ENCODE measurements around the gene CFAP251.

The CFAP251 gene

DNA sequence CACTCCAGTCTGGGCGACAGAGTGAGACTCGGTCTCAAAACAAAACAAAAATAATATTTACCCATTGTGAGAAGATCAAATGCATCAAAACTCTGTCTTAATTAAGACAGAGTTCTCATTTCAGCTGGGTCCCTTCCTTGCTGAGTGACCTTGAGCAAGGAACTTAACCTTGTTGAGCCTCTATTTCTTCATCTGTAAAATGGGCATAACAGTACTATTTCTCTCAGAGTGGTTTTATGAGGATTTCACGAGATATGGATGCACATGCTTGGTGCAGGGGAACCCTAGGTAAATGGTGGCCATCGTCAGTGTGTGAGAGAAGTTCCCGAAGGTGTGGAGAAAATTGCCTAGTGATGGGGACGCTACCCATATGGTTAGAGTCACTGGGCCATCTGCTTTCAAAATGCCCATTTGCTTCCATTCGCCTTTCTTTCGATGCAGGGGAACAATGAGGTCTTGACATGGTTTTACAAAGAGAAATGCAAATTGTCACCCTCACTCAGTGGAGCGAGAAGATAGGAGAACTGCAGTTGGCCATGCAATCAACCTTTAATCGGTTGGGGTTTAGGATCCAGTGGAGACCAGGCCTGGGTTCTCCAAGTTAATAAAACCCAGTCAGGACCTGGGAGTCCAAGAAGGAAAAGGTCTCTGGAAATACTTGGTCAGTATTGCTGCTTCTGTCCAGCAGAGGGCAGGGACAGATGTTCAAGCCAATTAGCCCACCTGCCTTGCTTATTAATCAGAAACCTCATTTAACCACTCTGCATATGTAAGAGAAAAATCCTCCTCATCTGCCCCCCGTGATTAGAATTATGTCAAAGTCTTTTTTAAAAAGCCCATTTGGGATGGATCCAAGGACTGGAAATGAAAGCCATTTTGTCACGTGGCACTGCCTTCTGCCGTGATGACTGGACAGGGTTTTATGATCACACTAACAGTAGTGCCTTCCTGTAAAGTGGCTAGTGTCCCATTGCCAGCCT is 37.2 kb downstream of the CFAP251 start:
- H3K36me3 ChIP-seq (ENCODE audit: control insufficient read depth, insufficient read depth, low read length), result no peaks in the 10 kb centered on the region
- no peaks in the 10 kb centered on the region for H3K4me1 ChIP-seq (ENCODE audit: control insufficient read depth, insufficient read depth, low read length)
- no peak overlapping the region for H3K27ac ChIP-seq (ENCODE audit: low read depth, low read length)
- no peaks in the 10 kb centered on the region for H3K27me3 ChIP-seq (ENCODE audit: control insufficient read depth, insufficient read depth, low read length)
- no peak overlapping the region for H3K9ac ChIP-seq (ENCODE audit: low read length)
- no peak overlapping the region for H3K4me3 ChIP-seq (ENCODE audit: low read length)

DNA sequence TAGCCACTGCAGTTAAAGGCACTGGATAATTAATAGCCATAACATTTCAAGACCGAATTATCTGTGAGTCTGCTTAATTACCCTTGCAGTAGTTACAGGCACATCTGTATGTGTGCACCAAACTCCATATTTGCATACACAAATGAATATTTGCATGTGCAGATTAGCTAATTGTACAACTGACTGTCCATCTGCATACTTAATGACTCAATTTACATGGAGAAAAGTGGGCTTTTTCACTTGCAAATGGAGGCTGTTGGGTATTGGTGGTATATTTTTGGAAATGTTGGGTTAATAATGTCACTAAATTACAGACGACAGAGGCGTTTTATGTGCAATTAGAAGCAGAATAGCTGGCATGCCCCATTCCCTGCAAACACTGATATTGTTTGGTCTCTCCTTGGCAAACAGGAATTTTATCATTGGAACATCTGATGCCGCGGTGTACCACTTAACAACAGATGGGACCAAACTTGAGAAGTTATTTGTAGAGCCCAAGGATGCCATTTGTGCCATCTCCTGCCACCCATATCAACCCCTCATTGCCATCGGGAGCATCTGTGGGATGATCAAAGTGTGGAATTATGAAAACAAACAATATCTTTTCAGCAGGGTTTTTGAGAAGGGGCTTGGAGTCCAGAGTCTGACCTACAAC is 39.6 kb downstream of the CFAP251 start:
- no peak overlapping the region for H3K27ac ChIP-seq (ENCODE audit: low read depth, low read length)
- no peaks in the 10 kb centered on the region for H3K4me1 ChIP-seq (ENCODE audit: control insufficient read depth, insufficient read depth, low read length)
- no peaks in the 10 kb centered on the region for H3K36me3 ChIP-seq (ENCODE audit: control insufficient read depth, insufficient read depth, low read length)
- no peaks in the 10 kb centered on the region for H3K27me3 ChIP-seq (ENCODE audit: control insufficient read depth, insufficient read depth, low read length)
- no peak overlapping the region for H3K4me3 ChIP-seq (ENCODE audit: low read length)
- H3K9ac ChIP-seq (ENCODE audit: low read length), result no peak overlapping the region

DNA sequence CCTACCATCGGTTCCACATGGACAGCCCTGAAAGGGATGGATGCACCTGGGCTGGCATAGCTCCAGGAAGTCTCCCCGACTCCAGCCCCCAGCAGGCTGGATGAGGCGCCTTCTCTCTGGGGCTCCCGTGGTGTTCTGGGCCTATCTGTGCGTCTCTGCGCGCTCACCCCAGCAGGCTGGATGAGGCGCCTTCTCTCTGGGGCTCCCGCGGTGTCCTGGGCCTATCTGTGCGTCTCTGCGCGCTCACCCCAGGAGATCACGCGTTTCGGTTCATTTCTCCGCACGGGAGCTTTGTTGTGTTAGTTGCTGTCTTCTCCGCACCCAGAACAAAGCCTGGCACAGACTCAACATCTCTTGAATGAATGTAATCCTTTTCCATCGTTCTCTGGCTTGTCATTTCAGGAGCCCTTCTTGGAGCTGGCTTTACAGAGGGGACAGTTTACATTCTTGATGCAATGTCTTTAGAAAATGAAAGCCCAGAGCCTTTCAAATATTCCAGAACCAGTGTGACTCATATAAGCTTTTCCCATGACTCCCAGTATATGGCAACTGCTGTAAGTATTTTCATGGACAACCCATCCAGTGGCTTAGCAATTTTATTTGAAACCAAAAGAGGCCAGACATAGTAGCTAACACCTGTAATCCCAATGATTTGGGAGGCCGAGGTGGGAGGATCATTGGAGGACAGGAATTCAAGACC is 40.3 kb downstream of the CFAP251 start:
- Histone ChIP-seq H3K9ac (ENCODE audit: low read length) (no peak overlapping the region), H3K4me3 (ENCODE audit: low read length) (no peak overlapping the region), H3K4me1 (ENCODE audit: control insufficient read depth, insufficient read depth, low read length) (no peaks in the 10 kb centered on the region), H3K27ac (ENCODE audit: low read depth, low read length) (no peak overlapping the region), H3K27me3 (ENCODE audit: control insufficient read depth, insufficient read depth, low read length) (no peaks in the 10 kb centered on the region), H3K36me3 (ENCODE audit: control insufficient read depth, insufficient read depth, low read length) (no peaks in the 10 kb centered on the region)

DNA sequence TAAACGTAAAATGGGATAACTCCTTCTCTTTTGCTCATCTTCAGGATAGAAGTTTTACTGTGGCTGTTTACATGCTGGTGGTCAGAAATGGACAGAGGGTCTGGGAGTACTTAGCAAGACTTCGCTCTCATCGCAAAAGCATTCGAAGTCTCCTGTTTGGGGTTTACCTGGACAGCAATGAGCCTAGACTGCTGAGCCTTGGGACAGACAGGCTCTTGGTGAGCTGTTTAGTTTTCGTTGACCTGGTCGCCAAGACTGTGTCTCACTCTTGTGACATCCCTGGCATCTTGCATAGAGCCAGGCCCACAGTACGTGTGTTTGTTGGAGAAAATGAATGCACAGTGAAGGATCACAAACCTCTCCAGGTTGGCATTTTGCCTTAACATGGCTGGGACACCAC is 42.1 kb downstream of the CFAP251 start:
- no peak overlapping the region for H3K4me3 ChIP-seq (ENCODE audit: low read length)
- H3K27ac ChIP-seq (ENCODE audit: low read depth, low read length), result no peak overlapping the region
- no peaks in the 10 kb centered on the region for H3K36me3 ChIP-seq (ENCODE audit: control insufficient read depth, insufficient read depth, low read length)
- no peaks in the 10 kb centered on the region for H3K4me1 ChIP-seq (ENCODE audit: control insufficient read depth, insufficient read depth, low read length)
- H3K27me3 ChIP-seq (ENCODE audit: control insufficient read depth, insufficient read depth, low read length), result no peaks in the 10 kb centered on the region
- no peak overlapping the region for H3K9ac ChIP-seq (ENCODE audit: low read length)

DNA sequence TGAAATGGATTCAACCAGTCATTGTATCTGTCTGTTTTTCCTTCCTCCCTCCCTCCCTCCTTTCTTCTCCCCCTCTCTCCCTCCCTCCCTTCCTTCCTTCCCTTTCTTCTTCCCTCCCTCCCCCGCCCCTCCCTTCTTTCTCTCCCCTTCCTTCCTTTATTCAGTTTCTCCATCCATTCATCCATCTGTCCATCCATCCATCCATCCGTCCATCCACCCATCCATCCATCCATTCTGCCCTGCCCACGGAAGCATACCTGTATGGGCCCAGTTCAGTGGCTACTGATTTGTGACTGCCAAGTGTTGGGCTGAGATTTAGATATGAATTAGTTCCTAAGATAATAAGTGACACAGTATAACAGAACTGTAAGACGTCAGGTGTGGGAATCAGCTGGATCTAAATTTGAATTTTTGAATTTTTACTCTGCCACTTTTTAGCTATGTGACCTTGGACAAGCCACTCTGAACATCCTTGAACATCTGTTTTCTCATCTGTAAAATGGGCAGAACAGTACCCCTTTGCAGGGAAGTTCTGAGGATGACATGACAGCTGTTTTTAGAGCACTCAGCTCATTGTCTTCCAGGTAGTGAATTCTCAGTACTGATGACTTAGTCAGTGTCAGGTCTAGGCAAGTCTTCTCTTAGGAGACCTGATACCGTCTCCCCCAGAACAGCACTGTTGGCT is 42.9 kb downstream of the CFAP251 start:
- Histone ChIP-seq H3K36me3 (ENCODE audit: control insufficient read depth, insufficient read depth, low read length) (no peaks in the 10 kb centered on the region), H3K4me3 (ENCODE audit: low read length) (no peak overlapping the region), H3K9ac (ENCODE audit: low read length) (no peak overlapping the region), H3K27ac (ENCODE audit: low read depth, low read length) (no peak overlapping the region), H3K4me1 (ENCODE audit: control insufficient read depth, insufficient read depth, low read length) (no peaks in the 10 kb centered on the region), H3K27me3 (ENCODE audit: control insufficient read depth, insufficient read depth, low read length) (no peaks in the 10 kb centered on the region)

DNA sequence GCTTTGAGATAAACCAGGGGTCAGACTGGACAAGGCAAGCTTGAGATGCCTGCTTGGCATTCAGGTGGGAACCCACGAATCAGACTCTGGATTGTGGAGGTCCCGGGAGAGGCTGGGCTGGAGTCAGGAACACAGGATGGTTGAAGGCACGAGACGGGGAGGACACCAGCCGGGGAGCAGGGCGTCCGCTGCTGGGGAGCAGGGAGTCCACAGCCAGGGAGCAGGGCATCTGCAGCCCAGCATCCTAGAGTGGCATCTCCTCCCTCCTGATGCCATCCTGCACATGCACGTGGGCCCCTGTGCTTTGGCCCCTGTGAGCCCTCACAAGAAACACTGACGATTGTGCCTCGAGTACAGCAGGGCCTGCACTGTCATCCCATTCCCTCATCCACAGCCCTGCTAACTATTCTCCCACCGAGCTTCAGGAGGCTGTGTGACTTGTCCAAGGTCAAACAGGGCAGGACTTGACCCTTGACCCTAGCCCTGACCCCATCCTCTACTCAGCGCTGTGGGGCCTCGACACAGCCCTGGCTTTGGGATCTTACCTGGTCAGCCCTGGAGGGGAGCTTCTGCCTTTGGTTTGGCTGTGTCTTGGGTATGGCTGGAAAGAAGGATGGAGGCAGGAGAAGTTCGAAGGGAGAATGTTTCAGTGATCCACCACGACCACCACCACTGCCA is 45.1 kb downstream of the CFAP251 start:
- Histone ChIP-seq H3K9ac (ENCODE audit: low read length) (no peak overlapping the region), H3K4me3 (ENCODE audit: low read length) (no peak overlapping the region), H3K36me3 (ENCODE audit: control insufficient read depth, insufficient read depth, low read length) (no peaks in the 10 kb centered on the region), H3K27ac (ENCODE audit: low read depth, low read length) (no peak overlapping the region), H3K27me3 (ENCODE audit: control insufficient read depth, insufficient read depth, low read length) (no peaks in the 10 kb centered on the region), H3K4me1 (ENCODE audit: control insufficient read depth, insufficient read depth, low read length) (no peaks in the 10 kb centered on the region)

DNA sequence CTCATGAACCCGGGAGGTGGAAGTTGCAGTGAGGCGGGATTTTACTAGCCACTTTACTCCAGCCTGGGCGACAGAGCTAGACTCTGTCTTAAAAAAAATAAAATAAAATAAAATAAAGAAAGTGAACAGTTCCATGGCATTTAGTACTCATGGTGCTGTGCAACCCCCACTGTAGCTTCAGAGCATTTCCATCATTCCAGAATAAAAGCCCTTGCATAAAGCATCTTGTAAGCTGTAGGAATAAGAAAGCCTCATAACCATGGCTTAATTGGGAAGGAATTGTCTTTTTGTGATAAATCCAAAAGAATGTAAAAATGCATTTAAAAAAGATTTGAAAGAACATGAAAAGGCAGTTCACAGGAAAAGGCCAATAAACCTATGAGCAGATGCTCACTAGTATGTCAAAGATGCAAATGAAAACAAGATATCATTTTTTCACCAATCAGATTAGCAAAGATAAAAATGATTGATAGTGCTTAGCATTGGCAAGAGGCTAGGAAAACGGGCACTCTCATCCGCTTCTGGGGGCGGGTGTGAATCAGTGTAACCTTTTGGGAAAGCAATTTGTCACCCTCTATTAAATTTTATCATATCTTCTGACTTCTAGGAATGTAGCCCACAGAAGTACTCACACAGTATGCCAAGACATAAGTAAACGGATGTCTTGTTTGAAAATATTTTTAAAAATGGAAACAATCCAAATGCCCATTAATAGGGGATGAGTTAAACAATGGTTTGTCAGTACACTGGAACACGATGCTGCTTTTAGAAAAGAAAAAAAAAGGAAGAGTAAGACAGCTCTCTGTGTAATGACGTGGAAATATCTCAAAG is 46.6 kb downstream of the CFAP251 start:
- no peak overlapping the region for H3K4me3 ChIP-seq (ENCODE audit: low read length)
- H3K27ac ChIP-seq (ENCODE audit: low read depth, low read length), result no peak overlapping the region
- no peak overlapping the region for H3K9ac ChIP-seq (ENCODE audit: low read length)
- no peaks in the 10 kb centered on the region for H3K27me3 ChIP-seq (ENCODE audit: control insufficient read depth, insufficient read depth, low read length)
- H3K36me3 ChIP-seq (ENCODE audit: control insufficient read depth, insufficient read depth, low read length), result no peaks in the 10 kb centered on the region
- no peaks in the 10 kb centered on the region for H3K4me1 ChIP-seq (ENCODE audit: control insufficient read depth, insufficient read depth, low read length)

DNA sequence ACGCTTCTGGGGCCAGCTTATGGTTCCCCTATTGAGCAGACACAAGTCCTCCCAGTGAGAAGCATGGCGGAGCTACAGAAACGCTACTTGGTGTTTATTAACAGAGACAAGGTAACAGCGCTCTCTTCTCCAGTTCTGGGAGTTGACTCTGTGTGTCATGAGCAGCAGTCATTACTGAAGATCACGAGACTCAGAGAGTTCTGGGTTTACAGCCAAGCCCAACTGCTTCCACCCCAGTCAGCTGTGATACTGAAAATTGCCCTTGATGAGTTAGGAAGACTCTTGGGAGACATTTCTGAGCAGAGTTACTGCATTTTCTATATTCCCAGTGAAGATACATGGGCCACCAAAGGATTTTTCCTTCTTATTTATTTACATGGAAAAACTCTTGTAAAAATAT is 48.6 kb downstream of the CFAP251 start:
- no peaks in the 10 kb centered on the region for H3K36me3 ChIP-seq (ENCODE audit: control insufficient read depth, insufficient read depth, low read length)
- no peak overlapping the region for H3K9ac ChIP-seq (ENCODE audit: low read length)
- H3K27me3 ChIP-seq (ENCODE audit: control insufficient read depth, insufficient read depth, low read length), result no peaks in the 10 kb centered on the region
- no peak overlapping the region for H3K4me3 ChIP-seq (ENCODE audit: low read length)
- H3K27ac ChIP-seq (ENCODE audit: low read depth, low read length), result no peak overlapping the region
- H3K4me1 ChIP-seq (ENCODE audit: control insufficient read depth, insufficient read depth, low read length), result no peaks in the 10 kb centered on the region

DNA sequence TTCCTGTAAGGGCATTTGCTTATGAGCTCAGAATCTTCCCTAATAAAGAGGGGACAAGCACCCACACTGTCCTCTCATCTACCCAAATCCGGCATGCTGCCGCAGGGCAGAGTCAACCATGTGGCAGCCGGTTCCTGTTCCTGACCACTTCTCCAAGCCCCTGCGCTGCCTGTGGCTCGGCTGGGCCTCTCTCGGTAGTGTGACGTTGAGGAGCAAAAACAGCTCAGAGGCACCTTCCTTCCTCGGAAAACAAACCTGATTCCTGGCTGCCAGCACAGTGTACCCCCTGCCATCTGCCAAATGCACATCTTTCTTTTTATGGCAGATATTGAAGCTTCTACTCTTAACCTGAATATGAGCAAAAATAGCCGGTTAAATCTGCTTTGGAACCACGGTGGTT is 50.5 kb downstream of the CFAP251 start:
- Histone ChIP-seq H3K27me3 (ENCODE audit: control insufficient read depth, insufficient read depth, low read length) (no peaks in the 10 kb centered on the region), H3K4me1 (ENCODE audit: control insufficient read depth, insufficient read depth, low read length) (no peaks in the 10 kb centered on the region), H3K36me3 (ENCODE audit: control insufficient read depth, insufficient read depth, low read length) (no peaks in the 10 kb centered on the region), H3K4me3 (ENCODE audit: low read length) (no peak overlapping the region), H3K9ac (ENCODE audit: low read length) (no peak overlapping the region), H3K27ac (ENCODE audit: low read depth, low read length) (no peak overlapping the region)

DNA sequence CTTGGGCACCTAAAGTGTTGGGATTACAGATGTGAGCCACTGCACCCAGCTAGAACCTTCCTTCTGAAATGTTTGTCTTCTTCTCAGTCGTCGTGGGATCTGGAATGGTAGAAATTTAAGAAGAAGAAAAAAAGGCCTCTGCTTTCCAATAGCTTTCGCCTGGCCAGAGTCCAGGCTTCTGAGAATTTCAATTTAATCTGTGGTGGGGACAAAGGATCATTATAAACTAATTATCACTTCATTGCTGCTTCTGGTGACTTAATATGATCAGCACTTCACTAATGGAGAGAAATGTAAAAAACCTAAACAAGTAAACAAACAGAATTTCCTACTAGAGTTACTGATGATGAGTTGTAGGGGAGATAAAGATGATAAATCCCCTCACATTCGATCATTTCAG is 51.3 kb downstream of the CFAP251 start:
- H3K4me1 ChIP-seq (ENCODE audit: control insufficient read depth, insufficient read depth, low read length), result no peaks in the 10 kb centered on the region

DNA sequence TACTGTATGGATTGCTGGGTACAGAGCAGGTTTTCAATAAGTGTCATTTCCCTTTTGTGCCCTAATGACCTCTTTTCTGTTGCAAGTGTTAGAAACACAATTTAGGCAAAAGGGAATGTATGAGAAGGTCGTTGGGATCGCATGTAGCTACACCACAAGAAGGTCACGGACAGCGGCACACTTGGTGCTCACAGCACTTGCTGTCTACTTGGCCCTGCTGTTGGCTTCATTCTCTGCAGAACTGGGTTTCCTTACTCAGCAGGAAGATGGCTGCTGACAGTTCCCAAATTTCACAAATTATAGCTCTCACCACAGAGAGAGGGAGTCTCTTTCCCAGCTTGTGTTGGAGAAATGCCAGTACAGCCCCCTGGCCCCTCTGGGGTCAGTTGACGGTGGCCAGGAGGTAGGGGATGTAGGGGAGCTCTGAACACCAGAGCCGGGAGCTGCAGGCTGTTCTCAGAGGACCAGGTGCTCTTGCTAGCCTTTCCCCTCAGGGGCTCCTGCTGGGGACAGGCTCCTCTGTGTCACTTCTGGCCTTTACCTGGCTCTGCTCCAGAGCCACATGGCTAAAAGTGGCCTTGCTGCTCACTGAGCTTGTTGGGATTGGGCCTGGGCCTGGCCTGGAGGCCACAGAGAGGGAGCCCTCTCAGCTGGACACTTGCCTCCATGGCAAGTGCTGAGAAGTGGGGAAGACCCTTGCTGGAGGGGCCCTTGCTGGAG is 52.3 kb downstream of the CFAP251 start:
- no peak overlapping the region for H3K9ac ChIP-seq (ENCODE audit: low read length)
- H3K4me1 ChIP-seq (ENCODE audit: control insufficient read depth, insufficient read depth, low read length), result no peaks in the 10 kb centered on the region
- H3K27ac ChIP-seq (ENCODE audit: low read depth, low read length), result no peak overlapping the region
- no peaks in the 10 kb centered on the region for H3K36me3 ChIP-seq (ENCODE audit: control insufficient read depth, insufficient read depth, low read length)
- no peak overlapping the region for H3K4me3 ChIP-seq (ENCODE audit: low read length)
- H3K27me3 ChIP-seq (ENCODE audit: control insufficient read depth, insufficient read depth, low read length), result no peaks in the 10 kb centered on the region

More for the DNA sequence above, 51.3 kb downstream of the CFAP251 start:
- Histone ChIP-seq H3K4me3 (ENCODE audit: low read length) (no peak overlapping the region), H3K27ac (ENCODE audit: low read depth, low read length) (no peak overlapping the region), H3K27me3 (ENCODE audit: control insufficient read depth, insufficient read depth, low read length) (no peaks in the 10 kb centered on the region), H3K36me3 (ENCODE audit: control insufficient read depth, insufficient read depth, low read length) (no peaks in the 10 kb centered on the region), H3K9ac (ENCODE audit: low read length) (no peak overlapping the region)

All from rectal smooth muscle tissue (tissue), 1 donor.